H9 (cell line): Measurements from ENCODE around the gene ANXA4. TPM values are rescaled to one million over a fixed set of nuclear protein-coding genes. Genes with fewer than 3 reads are reported as not detected.

ENCODE experiments used
- DNase-seq: peaks from one replicate; pipeline ENCODE4 v3.0.0-alpha.2; 2017
- H2AFZ ChIP-seq: one replicate; pipeline ENCODE4 v1.6.1; 2013; ENCODE audit warnings: mild to moderate bottlenecking, low read length, control low read depth, moderate library complexity
- H2AK5ac ChIP-seq: 2 replicates; pipeline ENCODE4 v1.6.1; 2013; ENCODE audit warnings: low read length, control low read depth, mixed read lengths; ENCODE audit not compliant: insufficient read length
- H2BK120ac ChIP-seq: one replicate; pipeline ENCODE4 v1.6.1; 2013; ENCODE audit warnings: low read depth, mild to moderate bottlenecking, low read length, control low read depth, inconsistent platforms; ENCODE audit not compliant: poor library complexity, severe bottlenecking
- H2BK12ac ChIP-seq: 2 replicates; pipeline ENCODE4 v1.6.1; 2013; ENCODE audit warnings: low read length, control low read depth, mixed read lengths, low read depth; ENCODE audit not compliant: insufficient read length
- H2BK15ac ChIP-seq: 2 replicates; pipeline ENCODE4 v1.6.1; 2013; ENCODE audit warnings: low read depth, low read length, control low read depth
- H2BK20ac ChIP-seq: one replicate; pipeline ENCODE4 v1.6.1; 2013; ENCODE audit warnings: low read depth, mild to moderate bottlenecking, low read length, control low read depth, inconsistent platforms; ENCODE audit not compliant: poor library complexity, severe bottlenecking
- H2BK5ac ChIP-seq: 2 replicates; pipeline ENCODE4 v1.6.1; 2013; ENCODE audit warnings: low read length, control low read depth, mixed read lengths; ENCODE audit not compliant: insufficient read length
- H3K14ac ChIP-seq: 2 replicates; pipeline ENCODE4 v1.6.1; 2013; ENCODE audit warnings: low read length, control low read depth; ENCODE audit not compliant: insufficient read depth
- H3K18ac ChIP-seq: 2 replicates; pipeline ENCODE4 v1.6.1; 2013; ENCODE audit warnings: low read depth, mild to moderate bottlenecking, mixed read lengths, low read length, control low read depth; ENCODE audit not compliant: insufficient read length
- H3K23ac ChIP-seq: 2 replicates; pipeline ENCODE4 v1.6.1; 2013; ENCODE audit warnings: low read length, control low read depth, mixed read lengths, low read depth; ENCODE audit not compliant: insufficient read length
- H3K23me2 ChIP-seq: 2 replicates; pipeline ENCODE4 v1.6.1; 2013; ENCODE audit warnings: low read depth, mild to moderate bottlenecking, mixed read lengths, low read length, control low read depth; ENCODE audit not compliant: insufficient read length, poor library complexity, severe bottlenecking
- H3K27ac ChIP-seq: 2 replicates; pipeline ENCODE4 v1.5.1; 2013; ENCODE audit warnings: low read length, control low read depth, mixed read lengths, low read depth; ENCODE audit not compliant: insufficient read length
- H3K27me3 ChIP-seq: 2 replicates; pipeline ENCODE4 v1.6.1; 2013; ENCODE audit warnings: low read length, control low read depth, inconsistent platforms; ENCODE audit not compliant: insufficient read depth
- H3K4ac ChIP-seq: 2 replicates; pipeline ENCODE4 v1.6.1; 2013; ENCODE audit warnings: low read depth, mild to moderate bottlenecking, control low read depth, inconsistent platforms, low read length, moderate library complexity
- H3K4me1 ChIP-seq: 2 replicates; pipeline ENCODE4 v1.6.1; 2013; ENCODE audit warnings: low read length, control low read depth, inconsistent platforms; ENCODE audit not compliant: insufficient read depth
- H3K4me2 ChIP-seq: 2 replicates; pipeline ENCODE4 v1.6.1; 2013; ENCODE audit warnings: low read length, control low read depth, mixed read lengths; ENCODE audit not compliant: insufficient read length, insufficient read depth
- H3K56ac ChIP-seq: 2 replicates; pipeline ENCODE4 v1.6.1; 2013; ENCODE audit warnings: low read depth, mild to moderate bottlenecking, mixed read lengths, low read length, control low read depth; ENCODE audit not compliant: insufficient read length
- H3K79me1 ChIP-seq: 2 replicates; pipeline ENCODE4 v1.6.1; 2013; ENCODE audit warnings: low read depth, mild to moderate bottlenecking, moderate library complexity, low read length, control low read depth, inconsistent platforms; ENCODE audit not compliant: insufficient read depth, poor library complexity, severe bottlenecking
- H3K79me2 ChIP-seq: 2 replicates; pipeline ENCODE4 v1.6.1; 2013; ENCODE audit warnings: low read length, control low read depth, inconsistent platforms; ENCODE audit not compliant: insufficient read depth
- H3K9ac ChIP-seq: 2 replicates; pipeline ENCODE4 v1.6.1; 2013; ENCODE audit warnings: low read length, control low read depth, mixed read lengths; ENCODE audit not compliant: insufficient read length; ENCODE audit errors: extremely low read depth
- H3K9me3 ChIP-seq: one replicate; pipeline ENCODE4 v1.6.1; 2013; ENCODE audit warnings: low read depth, low read length, inconsistent platforms; ENCODE audit not compliant: control insufficient read depth
- H3T11ph ChIP-seq: one replicate; pipeline ENCODE4 v1.6.1; 2013; ENCODE audit warnings: mild to moderate bottlenecking, low read length, control low read depth, inconsistent platforms
- H4K20me1 ChIP-seq: one replicate; pipeline ENCODE4 v1.6.1; 2013; ENCODE audit not compliant: control insufficient read depth, insufficient read length, insufficient read depth
- H4K5ac ChIP-seq: 2 replicates; pipeline ENCODE4 v1.6.1; 2013; ENCODE audit warnings: low read depth, mild to moderate bottlenecking, mixed read lengths, low read length, control low read depth; ENCODE audit not compliant: insufficient read length
- H4K8ac ChIP-seq: replicated peaks from 2 replicates; pipeline ENCODE4 v1.6.1; 2013; ENCODE audit warnings: low read length, control low read depth, mixed read lengths, low read depth; ENCODE audit not compliant: insufficient read length
- H4K91ac ChIP-seq: 2 replicates; pipeline ENCODE4 v1.6.1; 2013; ENCODE audit warnings: low read depth, mild to moderate bottlenecking, moderate library complexity, mixed read lengths, low read length, control low read depth; ENCODE audit not compliant: insufficient read length
- H3K27ac Mint-ChIP-seq, 3 experiments: 2 replicates in 2 of 3; 3 replicates in 1 of 3; pipeline ENCODE4 v1.8.0; 2020 to 2021; ENCODE audit warnings: mixed read lengths in 3 of 3, mild to moderate bottlenecking in 1 of 3, moderate library complexity in 1 of 3
- H3K27me3 Mint-ChIP-seq: 2 replicates; pipeline ENCODE4 v1.8.0; 2021; ENCODE audit warnings: low read depth, mild to moderate bottlenecking, moderate library complexity, mixed read lengths
- H3K36me3 Mint-ChIP-seq, 3 experiments: 2 replicates in 2 of 3; 3 replicates in 1 of 3; pipeline ENCODE4 v1.8.0; 2020 to 2021; ENCODE audit warnings: low read depth in 3 of 3, mixed read lengths in 3 of 3; ENCODE audit not compliant: insufficient read depth in 1 of 3
- H3K4me1 Mint-ChIP-seq, 2 experiments: 2 replicates each; pipeline ENCODE4 v1.8.0; 2020; ENCODE audit warnings: mixed read lengths in 2 of 2
- H3K4me3 Mint-ChIP-seq, 2 experiments: 2 replicates in 1 of 2; 3 replicates in 1 of 2; pipeline ENCODE4 v1.8.0; 2020 to 2021; ENCODE audit warnings: mild to moderate bottlenecking in 2 of 2, mixed read lengths in 2 of 2, moderate library complexity in 1 of 2
- H3K9me3 Mint-ChIP-seq, 2 experiments: 2 replicates in 1 of 2; 3 replicates in 1 of 2; pipeline ENCODE4 v1.8.0; 2020; ENCODE audit warnings: mild to moderate bottlenecking in 2 of 2, mixed read lengths in 2 of 2, moderate library complexity in 1 of 2
- CTCF ChIP-seq: fragments of 200-600 bp; sonication (generic); conservative IDR thresholded peaks from 3 replicates; pipeline ENCODE4 v1.8.0; 2021; ENCODE audit warnings: antibody characterized with exemption, mild to moderate bottlenecking
- WGBS: extraction: QIAGEN DNeasy Blood & Tissue Kit; methylation state at CpG from one replicate; pipeline ENCODE4 v1.1.7; 2013; ENCODE audit warnings: missing lambda C conversion rate, low lambda C conversion rate, mixed read lengths; ENCODE audit not compliant: insufficient read length; ENCODE audit errors: extremely low coverage; 5-methylcytosine and 5-hydroxymethylcytosine counted together
- total RNA-seq: library from RNA; stranded (reverse); gene quantifications from 2 replicates; pipeline ENCODE4 v1.2.1, GENCODE V29; 2021

The ANXA4 gene
- total RNA-seq, 1 experiment from 2014 or later = 14.4 TPM

- H2BK5ac ChIP-seq = no peak overlapping the region
- no peak overlapping the region for H2AK5ac ChIP-seq
- peaks cover 2% of the 10 kb centered on the region for H4K20me1 ChIP-seq
- peaks cover 27% of the 10 kb centered on the region for H3K4me1 ChIP-seq
- H3K23me2 ChIP-seq = no peaks in the 10 kb centered on the region
- Mint-ChIP-seq H3K4me3 (no peak overlapping the region; a peak in 1 of 5 replicates), H3K9me3 (no peaks in the 10 kb centered on the region; a peak in 3 of 5 replicates), H3K36me3 (no peaks in the 10 kb centered on the region; a peak in 2 of 7 replicates), H3K27ac (peak overlapping the region in 2 of 3 experiments; percentile 5 to 58; a peak in 4 of 7 replicates), H3K27me3 (peaks cover 20% of the 10 kb centered on the region), H3K4me1 (peaks cover 53 to 60% of the 10 kb centered on the region in 2 experiments)
- no peak overlapping the region for H3K27ac ChIP-seq
- H3K14ac ChIP-seq = no peak overlapping the region
- H4K5ac ChIP-seq = no peak overlapping the region
- no peak overlapping the region for H3K4me2 ChIP-seq
- no CpG with 5 or more reads among the region's 13 CpGs for WGBS
- H2BK120ac ChIP-seq = no peak overlapping the region
- H2BK15ac ChIP-seq = no peak overlapping the region
- H4K8ac ChIP-seq = no peak overlapping the region
- no peak overlapping the region for H2BK20ac ChIP-seq
- H3K18ac ChIP-seq = no peak overlapping the region
- H3K79me2 ChIP-seq = no peaks in the 10 kb centered on the region
- no peaks in the 10 kb centered on the region for H3K27me3 ChIP-seq
- no peak overlapping the region for H3K4ac ChIP-seq
- no peak overlapping the region for H2BK12ac ChIP-seq
- H3K79me1 ChIP-seq = no peaks in the 10 kb centered on the region
- H3K56ac ChIP-seq = no peak overlapping the region
- no peak overlapping the region for H3T11ph ChIP-seq
- no peak for DNase-seq
- H4K91ac ChIP-seq = no peak overlapping the region
- H3K9ac ChIP-seq = no peak overlapping the region
- H3K23ac ChIP-seq = no peak overlapping the region
- no peak for TF ChIP-seq CTCF
- H2AFZ ChIP-seq = no peak overlapping the region
- H3K9me3 ChIP-seq = no peaks in the 10 kb centered on the region
Observed at GRCh38 chr2:69716555-69717120, 25.3 kb upstream of the ANXA4 start.
